Thoracic aorta (tissue), 2 donors: ENCODE measurements around the gene EXOC3L4. TPM values are rescaled to one million over a fixed set of nuclear protein-coding genes. Genes with fewer than 3 reads are reported as not detected.

ENCODE experiments used
- ATAC-seq: fragments of 150-250 bp; one replicate; pipeline ENCODE4 v1.8.0; 2017; ENCODE audit warnings: low read depth; ENCODE audit not compliant: insufficient number of reproducible peaks, low FRiP score
- DNase-seq: peaks from one replicate; pipeline ENCODE4 v3.0.0-alpha.2; 2020; ENCODE audit warnings: low spot score
- H3K27ac ChIP-seq, 2 donors: fragments of 200-600 bp; sonication (generic); 1 replicate in 1 of 2; 2 replicates in 1 of 2; pipeline ENCODE4 v1.5.1; 2016; ENCODE audit warnings: mild to moderate bottlenecking in 2 of 2, moderate library complexity in 2 of 2
- H3K27me3 ChIP-seq: fragments of 200-600 bp; sonication (generic); replicated peaks from 2 replicates; pipeline ENCODE4 v1.6.0; 2016; ENCODE audit warnings: mild to moderate bottlenecking; ENCODE audit not compliant: insufficient read depth
- H3K36me3 ChIP-seq: fragments of 200-600 bp; sonication (generic); one replicate; pipeline ENCODE4 v1.5.1; 2016
- H3K4me1 ChIP-seq, 2 donors: fragments of 200-600 bp; sonication (generic); 1 replicate in 1 of 2; 2 replicates in 1 of 2; pipeline versions ENCODE4 v1.5.1 to v1.6.0; 2016; ENCODE audit warnings: low read depth in 2 of 2, mild to moderate bottlenecking in 1 of 2; ENCODE audit not compliant: control insufficient read depth in 1 of 2
- H3K4me3 ChIP-seq: fragments of 200-600 bp; sonication (generic); 2 replicates; pipeline ENCODE4 v1.5.1; 2016; ENCODE audit warnings: mild to moderate bottlenecking
- H3K9me3 ChIP-seq: fragments of 200-600 bp; sonication (generic); 2 replicates; pipeline ENCODE4 v1.5.1; 2016
- total RNA-seq, 2 donors: library from RNA; depleted of rRNA; stranded (reverse); fragments of >200 nt; gene quantifications; one replicate each; pipeline versions ENCODE4 v1.1.0 to v1.2.3, GENCODE V29; 2016
- TF ChIP-seq, protein P1 (sequence below): fragments of 200-600 bp; sonication (generic); IDR thresholded peaks from one replicate; pipeline ENCODE4 v1.5.1; 2019; ENCODE audit warnings: antibody characterized with exemption

The EXOC3L4 gene
- total RNA-seq, 2 donors from 2014 or later, result not detected

DNA sequence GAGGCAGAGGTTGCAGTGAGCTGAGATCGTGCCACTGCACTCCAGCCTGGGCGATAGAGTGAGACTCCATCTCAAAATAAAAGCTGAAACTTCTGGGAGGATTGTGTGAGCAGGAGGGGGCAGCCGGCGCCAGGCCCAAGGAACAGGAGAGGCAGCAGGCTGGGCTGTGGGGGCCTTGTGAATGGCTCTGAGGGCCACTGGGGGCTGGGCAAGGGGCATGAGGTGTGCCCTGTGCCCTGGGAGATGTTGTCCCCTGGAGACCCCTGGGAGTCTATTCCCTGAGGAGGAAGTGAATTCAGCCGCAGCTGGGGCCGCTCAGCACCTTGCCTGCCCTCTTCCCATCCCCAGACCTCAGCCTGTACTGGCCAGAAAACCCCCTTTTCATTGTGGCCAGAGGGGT is 5.6 kb upstream of the EXOC3L4 start:
- H3K36me3 ChIP-seq, result no peaks in the 10 kb centered on the region

DNA sequence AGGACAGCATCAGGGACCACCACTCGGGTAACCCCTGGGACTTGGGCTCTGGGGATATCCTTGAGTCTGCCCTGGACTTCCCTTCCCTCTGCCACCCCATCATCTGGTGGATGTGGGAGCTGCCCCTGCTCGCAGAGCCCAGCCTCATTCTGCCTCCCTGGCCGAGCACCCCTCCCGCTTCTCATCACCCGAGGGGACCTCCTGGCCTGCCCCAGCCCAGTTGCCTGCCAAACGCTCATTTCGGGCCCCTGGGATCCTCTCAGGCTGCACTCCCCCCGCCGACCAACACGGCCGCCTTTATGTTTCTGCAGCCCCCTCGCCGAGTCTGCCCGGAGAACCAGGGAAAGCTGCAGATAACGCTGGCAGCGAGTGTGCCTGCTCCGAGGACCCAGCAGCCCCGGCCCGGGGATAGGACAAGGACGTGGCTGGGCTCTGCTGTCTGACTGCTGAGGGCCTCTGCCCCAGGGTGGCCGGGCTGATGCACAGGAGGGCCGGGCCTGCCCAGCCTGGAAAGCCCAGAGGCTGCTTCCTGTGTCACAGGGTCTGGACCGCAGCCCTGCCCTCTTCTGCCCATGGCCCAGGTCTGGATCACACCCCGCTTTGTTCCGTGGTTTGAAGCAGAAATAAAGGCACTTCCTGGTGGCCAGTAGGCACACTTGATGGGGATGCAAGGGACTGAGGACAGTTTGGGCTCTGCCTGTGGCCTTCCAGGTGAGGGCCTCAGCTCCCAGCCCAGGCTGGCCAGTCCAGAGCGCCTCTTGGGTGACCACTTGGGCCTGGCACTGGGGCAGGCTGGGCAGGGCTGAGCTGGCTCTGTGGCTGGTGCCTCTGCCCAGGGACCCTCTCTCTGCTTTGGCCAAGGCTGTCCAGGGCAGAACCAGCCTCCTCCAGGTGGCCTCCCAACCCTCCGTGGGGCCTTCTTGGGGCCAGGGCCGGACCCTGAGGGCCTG is 4.9 kb upstream of the EXOC3L4 start:
- no peaks in the 10 kb centered on the region for H3K9me3 ChIP-seq
- no peak overlapping the region for H3K27ac ChIP-seq
- no peaks in the 10 kb centered on the region for H3K27me3 ChIP-seq
- H3K4me3 ChIP-seq, result no peak overlapping the region
- ATAC-seq (no peak), DNase-seq (no peak)
- no peaks in the 10 kb centered on the region for H3K36me3 ChIP-seq
- H3K4me1 ChIP-seq, result peaks cover 5 to 6% of the 10 kb centered on the region in 2 donors
- TF ChIP-seq, protein P1, sequence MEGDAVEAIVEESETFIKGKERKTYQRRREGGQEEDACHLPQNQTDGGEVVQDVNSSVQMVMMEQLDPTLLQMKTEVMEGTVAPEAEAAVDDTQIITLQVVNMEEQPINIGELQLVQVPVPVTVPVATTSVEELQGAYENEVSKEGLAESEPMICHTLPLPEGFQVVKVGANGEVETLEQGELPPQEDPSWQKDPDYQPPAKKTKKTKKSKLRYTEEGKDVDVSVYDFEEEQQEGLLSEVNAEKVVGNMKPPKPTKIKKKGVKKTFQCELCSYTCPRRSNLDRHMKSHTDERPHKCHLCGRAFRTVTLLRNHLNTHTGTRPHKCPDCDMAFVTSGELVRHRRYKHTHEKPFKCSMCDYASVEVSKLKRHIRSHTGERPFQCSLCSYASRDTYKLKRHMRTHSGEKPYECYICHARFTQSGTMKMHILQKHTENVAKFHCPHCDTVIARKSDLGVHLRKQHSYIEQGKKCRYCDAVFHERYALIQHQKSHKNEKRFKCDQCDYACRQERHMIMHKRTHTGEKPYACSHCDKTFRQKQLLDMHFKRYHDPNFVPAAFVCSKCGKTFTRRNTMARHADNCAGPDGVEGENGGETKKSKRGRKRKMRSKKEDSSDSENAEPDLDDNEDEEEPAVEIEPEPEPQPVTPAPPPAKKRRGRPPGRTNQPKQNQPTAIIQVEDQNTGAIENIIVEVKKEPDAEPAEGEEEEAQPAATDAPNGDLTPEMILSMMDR, result no peak

More for the DNA sequence above, 5.6 kb upstream of the EXOC3L4 start:
- Histone ChIP-seq H3K4me3 (no peak overlapping the region), H3K27me3 (no peaks in the 10 kb centered on the region), H3K27ac (no peak overlapping the region), H3K4me1 (peaks cover 8 to 12% of the 10 kb centered on the region in 2 donors), H3K9me3 (no peaks in the 10 kb centered on the region)
- DNase-seq (no peak), ATAC-seq (no peak)
- TF ChIP-seq, protein P1, result no peak

DNA sequence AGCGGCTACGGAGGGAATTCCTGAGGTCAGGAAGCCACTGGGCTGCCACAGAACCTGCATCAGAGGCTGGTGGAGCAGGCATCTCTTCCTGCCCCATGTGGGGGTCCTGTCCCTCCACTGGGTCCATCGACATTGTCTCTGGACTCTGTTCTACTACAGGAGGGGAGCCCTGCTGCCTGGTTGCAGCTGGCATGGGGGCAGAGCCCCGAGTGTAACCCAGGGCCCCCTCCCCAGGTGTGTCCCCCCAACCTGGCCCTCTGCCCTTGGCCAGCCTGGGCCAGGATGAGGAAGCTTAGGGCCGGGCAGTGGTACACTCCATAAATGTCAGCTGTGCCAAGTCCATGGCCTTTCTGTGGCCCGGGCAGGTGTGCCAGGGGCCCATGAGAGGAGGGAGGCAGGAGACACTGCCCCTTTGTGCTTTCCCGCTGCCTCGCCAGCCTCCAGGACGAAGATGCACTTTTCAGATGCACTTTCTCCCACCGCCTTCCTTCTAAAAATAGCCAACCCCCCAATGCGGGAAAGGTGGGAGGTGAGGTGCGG is 4.0 kb upstream of the EXOC3L4 start:
- H3K4me3 ChIP-seq, result peak overlapping the region; percentile 77
- no peak for ATAC-seq
- no peak for DNase-seq

DNA sequence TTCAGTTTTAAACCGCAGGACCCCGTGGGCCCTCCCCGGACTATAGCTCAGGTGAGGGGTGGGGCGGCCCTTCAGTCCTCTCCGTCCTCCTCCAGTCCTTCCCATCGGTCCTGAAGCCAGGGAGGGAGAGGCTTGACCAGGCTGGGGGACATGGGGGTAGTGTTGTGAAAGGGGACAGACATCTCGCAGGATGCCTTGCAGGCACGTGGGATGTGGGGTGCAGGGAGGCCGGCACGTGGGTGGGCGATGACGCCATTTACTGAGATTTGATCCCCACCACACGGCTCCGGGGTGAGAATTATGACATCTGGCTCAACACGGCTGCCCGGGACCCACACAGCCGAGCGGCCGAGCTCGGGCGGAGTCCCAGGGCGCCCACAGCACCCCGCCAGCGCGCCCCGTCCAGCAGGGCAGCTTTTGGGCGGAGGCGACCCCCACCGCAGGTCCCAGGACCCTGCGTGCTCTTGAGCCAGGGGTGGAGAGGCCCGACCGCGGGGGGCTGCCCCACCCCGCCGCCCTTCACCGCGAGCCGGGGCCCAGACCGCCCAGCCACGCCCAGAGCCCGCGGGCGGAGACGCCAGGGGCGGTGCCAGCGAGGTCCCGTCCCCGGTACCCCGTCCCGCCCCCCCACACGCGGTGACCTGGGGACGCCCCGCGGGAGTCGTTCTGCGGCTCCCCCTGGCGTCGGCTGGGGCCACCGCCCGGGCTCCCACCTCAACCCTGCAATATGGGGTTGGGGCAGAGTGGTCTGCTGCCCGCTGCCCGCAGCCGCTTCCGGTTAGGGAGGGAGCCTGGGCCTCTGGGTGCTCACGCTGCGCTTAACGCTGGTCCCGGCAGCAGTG is 3.3 kb upstream of the EXOC3L4 start:
- Histone ChIP-seq H3K9me3 (no peaks in the 10 kb centered on the region), H3K27ac (no peak overlapping the region), H3K27me3 (no peaks in the 10 kb centered on the region), H3K4me1 (peaks cover 5 to 6% of the 10 kb centered on the region in 2 donors), H3K4me3 (peak overlapping the region; percentile 77), H3K36me3 (no peaks in the 10 kb centered on the region)
- ATAC-seq (no peak), DNase-seq (no peak)
- TF ChIP-seq, protein P1, result no peak

More for the DNA sequence above, 4.0 kb upstream of the EXOC3L4 start:
- peaks cover 5 to 6% of the 10 kb centered on the region in 2 donors for H3K4me1 ChIP-seq
- no peaks in the 10 kb centered on the region for H3K36me3 ChIP-seq
- TF ChIP-seq, protein P1, result no peak
- no peaks in the 10 kb centered on the region for H3K27me3 ChIP-seq
- H3K27ac ChIP-seq, result no peak overlapping the region
- no peaks in the 10 kb centered on the region for H3K9me3 ChIP-seq

DNA sequence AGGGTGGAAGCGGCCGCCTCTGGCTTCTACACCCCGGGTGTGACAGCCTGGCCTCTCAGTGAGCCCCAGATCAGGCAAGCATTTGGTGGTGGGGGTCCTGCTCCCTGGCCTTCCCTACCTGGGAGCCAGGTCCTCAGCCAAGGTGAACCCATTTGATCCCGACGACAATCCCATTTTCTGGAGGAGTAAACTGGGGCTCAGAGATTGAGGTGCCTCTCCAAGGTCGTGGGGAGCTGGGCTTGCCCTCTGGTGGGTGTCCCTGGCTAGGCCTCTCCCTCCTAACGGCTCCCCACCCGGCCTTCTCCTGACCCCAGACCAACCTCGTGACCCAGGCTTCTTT is 2.7 kb upstream of the EXOC3L4 start:
- peak overlapping the region; percentile 77 for H3K4me3 ChIP-seq
- TF ChIP-seq, protein P1, result no peak
- no peaks in the 10 kb centered on the region for H3K9me3 ChIP-seq
- no peaks in the 10 kb centered on the region for H3K36me3 ChIP-seq
- H3K4me1 ChIP-seq, result peaks cover 5 to 6% of the 10 kb centered on the region in 2 donors
- DNase-seq (no peak), ATAC-seq (no peak)
- no peak overlapping the region for H3K27ac ChIP-seq
- no peaks in the 10 kb centered on the region for H3K27me3 ChIP-seq
